ENCODE data around the gene ANTXR1.

- no peak for TF ChIP-seq YY1 (IDR thresholded peaks at IDR 0.05; ENCODE audit: extremely low read depth, insufficient replicate concordance, low read depth, low read length)
- no peak for TF ChIP-seq CTCF (IDR thresholded peaks at IDR 0.05 in 2 of 3, conservative IDR thresholded peaks at IDR 0.05 in 1 of 3; ENCODE audit: borderline replicate concordance in 1 of 3, insufficient read depth in 1 of 3, low read depth in 2 of 3, low read length in 2 of 3)
- no peak for TF ChIP-seq POLR2AphosphoS5 (IDR thresholded peaks at IDR 0.05; ENCODE audit: low read depth, low read length)
- no peak for TF ChIP-seq RAD21 (IDR thresholded peaks at IDR 0.05; ENCODE audit: low read depth)
- TF ChIP-seq EZH2 (IDR thresholded peaks at IDR 0.05), result no peak
- no peak for TF ChIP-seq REST (IDR thresholded peaks at IDR 0.05; ENCODE audit: low read depth)
- TF ChIP-seq MAX (IDR thresholded peaks at IDR 0.05), result no peak
- no peak for TF ChIP-seq SRF (IDR thresholded peaks at IDR 0.05; ENCODE audit: low read depth)
- TF ChIP-seq ZNF274 (IDR thresholded peaks at IDR 0.05; ENCODE audit: low read depth, low read length), result no peak
- no peak for TF ChIP-seq TCF7L2 (IDR thresholded peaks at IDR 0.05; ENCODE audit: borderline replicate concordance, extremely low read depth, insufficient read depth, insufficient read length)
Observed at GRCh38 chr2:69089266-69089665, 76.3 kb downstream of the ANTXR1 start.

All from HCT116 (cell line).